ENCODE measurements around the gene PTPN1.

PTPN1 gene

GRCh38 chr20:50554694-50555579 lies 44.8 kb downstream of the PTPN1 start:
- TF ChIP-seq CTCF (IDR thresholded peaks at IDR 0.05), result no peak
- TF ChIP-seq ZFX (IDR thresholded peaks at IDR 0.05; ENCODE audit: borderline replicate concordance), result no peak
- no peak overlapping the region for H3K27ac ChIP-seq

DNA sequence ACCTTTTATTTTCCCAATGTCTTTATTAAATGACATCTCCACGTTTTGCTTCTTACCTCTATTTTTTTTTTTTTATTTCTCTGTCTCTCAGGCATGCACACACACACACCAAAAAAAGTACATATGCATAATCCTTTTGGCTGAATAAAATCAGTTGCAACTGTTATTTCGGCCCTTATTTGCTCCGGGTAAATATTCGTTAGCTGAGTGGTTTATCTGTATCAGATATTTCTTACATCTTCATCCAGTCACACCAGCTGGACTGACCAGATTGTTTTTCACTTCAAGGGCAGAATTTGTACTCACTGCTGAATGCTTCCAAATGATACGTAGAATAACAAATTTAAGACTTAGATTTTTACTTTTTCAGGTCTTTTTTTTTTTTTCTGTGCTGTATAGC lies 45.5 kb downstream of the PTPN1 start:
- no peak overlapping the region for H3K27ac ChIP-seq
- TF ChIP-seq CTCF (IDR thresholded peaks at IDR 0.05), result no peak
- no peak for TF ChIP-seq ZFX (IDR thresholded peaks at IDR 0.05; ENCODE audit: borderline replicate concordance)

DNA sequence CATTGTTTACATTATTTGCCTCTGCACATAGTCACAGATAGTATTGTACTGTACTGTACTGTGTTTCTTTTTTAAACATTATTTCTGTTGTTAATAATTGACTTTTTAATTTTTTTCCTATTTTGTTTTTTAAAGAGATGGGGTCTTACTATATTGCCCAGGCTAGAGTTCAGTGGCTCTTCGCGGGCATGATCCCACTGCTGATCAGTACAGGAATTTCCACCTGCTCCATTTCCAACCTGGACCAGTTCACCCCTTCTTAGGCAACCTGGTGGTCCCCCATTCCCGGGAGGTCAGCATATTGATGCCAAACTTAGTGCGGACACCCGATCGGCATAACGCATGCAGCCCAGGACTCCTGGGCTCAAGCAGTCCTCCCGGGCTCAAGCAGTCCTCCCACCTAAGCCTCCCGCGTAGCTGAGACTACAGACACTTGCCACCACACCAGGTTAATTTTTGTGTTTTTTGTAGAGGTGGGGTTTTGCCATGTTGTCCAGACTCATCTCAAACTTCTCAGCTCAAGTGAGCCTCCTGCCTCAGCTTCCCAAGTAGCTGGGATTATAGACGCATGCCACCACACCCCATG lies 47.5 kb downstream of the PTPN1 start:
- no peak for TF ChIP-seq ZFX (IDR thresholded peaks at IDR 0.05; ENCODE audit: borderline replicate concordance)
- TF ChIP-seq CTCF (IDR thresholded peaks at IDR 0.05), result no peak
- no peak overlapping the region for H3K27ac ChIP-seq

- TF ChIP-seq ZFX (IDR thresholded peaks at IDR 0.05; ENCODE audit: borderline replicate concordance), result no peak
- no peak for TF ChIP-seq CTCF (IDR thresholded peaks at IDR 0.05)
- no peak overlapping the region for H3K27ac ChIP-seq
Measured at GRCh38 chr20:50558483-50558925, 48.3 kb downstream of the PTPN1 start.

DNA sequence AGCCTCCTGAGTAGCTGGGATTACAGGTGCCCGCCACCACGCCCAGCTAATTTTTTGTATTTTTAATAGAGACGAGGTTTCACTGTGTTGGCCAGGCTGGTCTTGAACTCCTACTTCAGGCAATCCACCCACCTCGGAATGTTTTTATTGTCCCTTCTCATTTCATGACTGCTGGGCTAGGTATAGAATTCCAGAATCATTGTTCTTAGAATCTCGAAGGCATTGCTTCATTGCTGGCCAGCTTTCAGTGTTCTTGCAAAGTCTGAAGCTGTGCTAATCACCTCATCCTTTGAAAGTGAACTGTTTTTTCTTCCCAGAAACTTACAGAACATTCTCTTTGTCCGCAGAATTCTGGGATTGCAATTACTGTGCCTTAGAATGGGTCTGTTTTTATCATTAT lies 49.0 kb downstream of the PTPN1 start:
- TF ChIP-seq CTCF (IDR thresholded peaks at IDR 0.05) (no peak), ZFX (IDR thresholded peaks at IDR 0.05; ENCODE audit: borderline replicate concordance) (no peak)
- H3K27ac ChIP-seq, result no peak overlapping the region

DNA sequence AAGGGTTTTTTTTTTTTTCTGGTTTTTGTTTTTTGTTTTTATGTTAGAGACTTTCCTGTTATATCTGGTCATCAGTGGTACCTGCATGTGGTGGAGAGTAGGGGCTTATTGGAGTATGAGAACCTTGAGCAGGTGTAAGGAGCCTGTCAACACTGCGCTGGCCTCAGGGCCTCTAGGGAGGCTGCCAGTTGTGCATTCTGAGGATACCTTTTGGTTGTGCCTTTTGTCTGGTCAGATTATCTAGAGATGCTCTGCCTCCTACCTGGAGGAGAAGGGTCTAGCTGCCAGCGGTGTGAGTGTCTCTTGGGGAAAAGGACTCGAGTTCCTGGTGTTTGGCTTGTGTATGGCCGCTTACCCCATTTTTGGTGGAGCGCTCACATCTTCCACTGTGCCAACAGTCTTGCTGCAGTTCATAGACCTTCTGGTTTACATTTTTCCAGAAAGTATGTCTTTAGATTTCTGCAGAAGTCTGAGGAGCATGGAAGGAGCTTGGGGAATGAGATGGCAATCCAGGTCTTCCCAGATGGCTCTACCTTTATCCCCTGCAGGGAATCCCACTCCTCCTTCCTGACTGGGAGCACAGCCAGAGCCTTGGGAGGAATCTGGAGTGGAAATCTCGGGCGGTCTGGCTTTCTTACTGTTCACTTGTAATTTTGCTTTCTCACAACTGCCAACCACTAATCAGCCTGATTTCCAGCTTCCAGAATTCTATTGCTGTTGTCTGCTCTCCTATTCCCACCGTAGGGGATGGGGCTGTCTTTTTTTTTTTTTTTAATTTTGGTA lies 49.9 kb downstream of the PTPN1 start:
- no peak overlapping the region for H3K27ac ChIP-seq

More for the DNA sequence above, 49.9 kb downstream of the PTPN1 start:
- TF ChIP-seq CTCF (IDR thresholded peaks at IDR 0.05) (no peak), ZFX (IDR thresholded peaks at IDR 0.05; ENCODE audit: borderline replicate concordance) (no peak)

All from 22Rv1 (cell line).